A549 (cell line): Measurements from ENCODE around the gene CELF2. TPM values are rescaled to one million over a fixed set of nuclear protein-coding genes. Genes with fewer than 3 reads are reported as not detected.

Experiments
- ATAC-seq, 2 experiments: fragments of 200-7000 bp in 1 of 2; fragments of >200 bp in 1 of 2; cut with Nextera tagmentation in 1 of 2; cut with Tn5 transposase in 1 of 2; 3 replicates each; pipeline versions ENCODE4 v1.8.0 to v1.9.1; 2018 to 2020; ENCODE audit warnings: mild to moderate bottlenecking in 1 of 2, moderate library complexity in 1 of 2
- CTCF ChIA-PET: fragments of 300-600 bp; sonication (Branson Sonifier 250); formaldehyde crosslinking; extraction: SDS; loops from one replicate; lab custom pipeline; 2021; ENCODE audit warnings: antibody characterized with exemption, inconsistent platforms; lab: Yijun Ruan, JAX
- POLR2A ChIA-PET: fragments of 350-600 bp; formaldehyde crosslinking; extraction: SDS; loops from one replicate; lab custom pipeline; 2021; ENCODE audit warnings: antibody characterized with exemption, inconsistent platforms; lab: Yijun Ruan, JAX
- DNase-seq, 2 experiments: peaks; one replicate each; pipeline versions ENCODE4 v3.0.0 to v3.0.0-alpha.2; 2011 to 2016; ENCODE audit warnings: low read depth in 1 of 2, low spot score in 1 of 2
- FAIRE-seq: peaks from 2 replicates; lab custom pipeline; 2011; peaks lifted over from hg19 to GRCh38; lab: Jason Lieb, UNC
- H3K27ac ChIP-seq, 2 experiments: fragments of >200 bp; sonication (Bioruptor Twin); formaldehyde crosslinking; 3 replicates each; pipeline ENCODE4 v1.5.1; 2016 to 2017
- H3K4me1 ChIP-seq: fragments of >200 bp; sonication (Bioruptor Twin); formaldehyde crosslinking; 3 replicates; pipeline ENCODE4 v1.6.1; 2016
- H3K4me2 ChIP-seq: fragments of >200 bp; sonication (Bioruptor Twin); formaldehyde crosslinking; 3 replicates; pipeline ENCODE4 v1.6.1; 2016
- H3K4me3 ChIP-seq: fragments of >200 bp; sonication (Bioruptor Twin); formaldehyde crosslinking; 3 replicates; pipeline ENCODE4 v1.5.1; 2016
- H3K9me3 ChIP-seq: fragments of >200 bp; sonication (Bioruptor Twin); formaldehyde crosslinking; 3 replicates; pipeline ENCODE4 v1.6.1; 2016
- ATOH8 ChIP-seq: fragments of 250-450 bp; sonication (Bioruptor Pico); IDR thresholded peaks from 2 replicates; pipeline ENCODE4 v1.5.0; 2020; ENCODE audit warnings: low read depth, mild to moderate bottlenecking, moderate library complexity
- BCL3 ChIP-seq: fragments of >200 bp; sonication (Bioruptor Twin); formaldehyde crosslinking; IDR thresholded peaks from 3 replicates; pipeline ENCODE4 v1.6.1; 2016
- CBX8 ChIP-seq: fragments of 200-600 bp; sonication (generic); IDR thresholded peaks from 2 replicates; pipeline ENCODE4 v1.6.1; 2016
- CEBPB ChIP-seq, 2 experiments: fragments of >200 bp in 1 of 2; sonication (Bioruptor Twin) in 1 of 2; formaldehyde crosslinking in 1 of 2; IDR thresholded peaks; 2 replicates each; pipeline ENCODE4 v1.6.1; 2012 to 2016
- CHD4 ChIP-seq: fragments of 200-600 bp; sonication (generic); IDR thresholded peaks from 2 replicates; pipeline ENCODE4 v1.6.1; 2016; ENCODE audit warnings: antibody characterized with exemption, mild to moderate bottlenecking, borderline replicate concordance
- E2F6 ChIP-seq: IDR thresholded peaks from 2 replicates; pipeline ENCODE4 v1.6.1; 2012; ENCODE audit warnings: low read depth, borderline replicate concordance
- EP300 ChIP-seq, 2 experiments: fragments of >200 bp; sonication (Bioruptor Twin); formaldehyde crosslinking; IDR thresholded peaks; 2 replicates in 1 of 2; 3 replicates in 1 of 2; pipeline ENCODE4 v1.6.1; 2016 to 2017
- FOSL2 ChIP-seq, 2 experiments: fragments of 450-650 bp in 1 of 2; fragments of >200 bp in 1 of 2; sonication (Bioruptor Twin) in 1 of 2; formaldehyde crosslinking; IDR thresholded peaks; 2 replicates each; pipeline versions ENCODE4 v1.5.0 to v1.6.1; 2016 to 2020; ENCODE audit warnings: mild to moderate bottlenecking in 1 of 2, moderate library complexity in 1 of 2
- FOXS1 ChIP-seq: fragments of 250-450 bp; sonication (Bioruptor Pico); IDR thresholded peaks from 2 replicates; pipeline ENCODE4 v1.5.0; 2020; ENCODE audit warnings: mild to moderate bottlenecking, moderate library complexity
- HDAC2 ChIP-seq: fragments of 200-600 bp; sonication (generic); IDR thresholded peaks from 2 replicates; pipeline ENCODE4 v1.6.1; 2016
- HES2 ChIP-seq: fragments of >200 bp; sonication (Bioruptor Twin); formaldehyde crosslinking; IDR thresholded peaks from 2 replicates; pipeline ENCODE4 v1.6.1; 2016
- HEYL ChIP-seq: fragments of 250-450 bp; sonication (Bioruptor Pico); IDR thresholded peaks from 2 replicates; pipeline ENCODE4 v1.8.0; 2021; ENCODE audit warnings: mild to moderate bottlenecking, moderate library complexity
- RARB ChIP-seq: fragments of 250-450 bp; sonication (Bioruptor Pico); IDR thresholded peaks from 2 replicates; pipeline ENCODE4 v1.8.0; 2021; ENCODE audit warnings: mild to moderate bottlenecking, moderate library complexity
- RCOR1 ChIP-seq: fragments of 150-350 bp; IDR thresholded peaks from 2 replicates; pipeline ENCODE4 v1.6.1; 2014; ENCODE audit warnings: antibody characterized with exemption, low read length, low read depth
- RNF2 ChIP-seq: fragments of 200-600 bp; sonication (generic); IDR thresholded peaks from 2 replicates; pipeline ENCODE4 v1.6.1; 2016; ENCODE audit warnings: low read depth, mild to moderate bottlenecking, antibody characterized with exemption, moderate library complexity, borderline replicate concordance
- SREBF2 ChIP-seq: fragments of 450-650 bp; IDR thresholded peaks from 2 replicates; pipeline ENCODE4 v1.6.1; 2014; ENCODE audit warnings: mild to moderate bottlenecking, moderate library complexity
- TFCP2L1 ChIP-seq: fragments of 250-450 bp; sonication (Bioruptor Pico); IDR thresholded peaks from 2 replicates; pipeline ENCODE4 v1.5.0; 2021; ENCODE audit warnings: mild to moderate bottlenecking
- ZFP36 ChIP-seq: fragments of 450-650 bp; IDR thresholded peaks from 2 replicates; pipeline ENCODE4 v1.6.1; 2014; ENCODE audit warnings: borderline replicate concordance; ENCODE audit not compliant: partially characterized antibody
- WGBS: methylation state at CpG from one replicate; pipeline ENCODE4 v1.1.6; 2017; ENCODE audit errors: missing lambda C conversion rate; 5-methylcytosine and 5-hydroxymethylcytosine counted together
- polyA plus RNA-seq, 4 experiments: library from polyadenylated mRNA; depleted of rRNA in 3 of 4; stranded (reverse); fragments of >200 nt; fragmentation: RNase III in 1 of 4; extraction: RNeasy Plus Mini Kit Qiagen cat#74134 plus additional on column Dnase treatment in 1 of 4; gene quantifications; 2 replicates in 3 of 4; 3 replicates in 1 of 4; pipeline ENCODE4 v1.2.3, GENCODE V29; 2011 to 2017

Gene CELF2
- polyA plus RNA-seq, 2 of the 4 experiments (the other 2 are of a cell fraction), result 0.01 to 0.03 TPM

- Histone ChIP-seq H3K4me2 (no peak overlapping the region), H3K4me3 (no peak overlapping the region), H3K9me3 (no peaks in the 10 kb centered on the region), H3K27ac (no peak overlapping the region), H3K4me1 (no peaks in the 10 kb centered on the region)
- no peak for DNase-seq
- TF ChIP-seq HES2, result no peak
- no peak for TF ChIP-seq FOXS1 (CRISPR knock-in tag)
- TF ChIP-seq TFCP2L1, result no peak
- no peak for TF ChIP-seq SREBF2
- no peak for TF ChIP-seq RARB (CRISPR knock-in tag)
- no peak for TF ChIP-seq HDAC2
- TF ChIP-seq HEYL (CRISPR knock-in tag), result no peak
- ATAC-seq, result no peak
- ChIA-PET POLR2A (no interaction called here), CTCF (interaction anchor here (0.6 kb wide), 1 partner anchor 1621 kb away, joined by 3 read pairs; no protein-coding TSS in a partner anchor)
- no peak for FAIRE-seq
- 11% methylated on average over 5 of the region's 5 CpGs for WGBS
Measured at GRCh38 chr10:11250304-11250703, 232.6 kb downstream of the CELF2 start.

GRCh38 chr10:11252887-11253286, 235.2 kb downstream of the CELF2 start:
- Histone ChIP-seq H3K27ac (no peak overlapping the region), H3K9me3 (no peaks in the 10 kb centered on the region), H3K4me2 (no peak overlapping the region), H3K4me1 (no peaks in the 10 kb centered on the region), H3K4me3 (no peak overlapping the region)
- DNase-seq (no peak), ATAC-seq (no peak), FAIRE-seq (no peak)
- CTCF ChIA-PET, result interaction anchor here (1.4 kb wide), 2 partner anchors 10 to 18 kb away, joined by 5 to 6 read pairs; no protein-coding TSS in a partner anchor
- 24% methylated on average over 7 of the region's 7 CpGs for WGBS
- POLR2A ChIA-PET, result no interaction called here
- TF ChIP-seq ZFP36, result no peak
- TF ChIP-seq SREBF2, result no peak
- no peak for TF ChIP-seq RCOR1
- no peak for TF ChIP-seq RNF2
- no peak for TF ChIP-seq CBX8
- TF ChIP-seq EP300 (IDR thresholded peaks at IDR 0.05), result no peak

- Histone ChIP-seq H3K27ac (no peak overlapping the region), H3K9me3 (no peaks in the 10 kb centered on the region), H3K4me2 (no peak overlapping the region), H3K4me1 (no peaks in the 10 kb centered on the region), H3K4me3 (no peak overlapping the region)
- 52% methylated on average over 10 of the region's 10 CpGs for WGBS
- POLR2A ChIA-PET, result no interaction called here
- no peak for DNase-seq
- ATAC-seq, result no peak
- FAIRE-seq, result no peak
- CTCF ChIA-PET, result interaction anchor here (1.4 kb wide), 1 partner anchor 9 kb away, joined by 5 read pairs; no protein-coding TSS in a partner anchor
- TF ChIP-seq E2F6, result no peak
- TF ChIP-seq FOSL2 (IDR thresholded peaks at IDR 0.05), result no peak
- no peak for TF ChIP-seq FOSL2 (CRISPR knock-in tag; IDR thresholded peaks at IDR 0.05)
Measured at GRCh38 chr10:11253385-11254002, 235.8 kb downstream of the CELF2 start.

- no peak for TF ChIP-seq CHD4
- no peak for TF ChIP-seq CEBPB (IDR thresholded peaks at IDR 0.05)
- no peak for TF ChIP-seq HEYL (CRISPR knock-in tag)
- TF ChIP-seq BCL3, result no peak
- no peak for TF ChIP-seq ATOH8 (CRISPR knock-in tag)
- TF ChIP-seq, all 56 proteins: peak for 0
- no peak for DNase-seq
- no peaks in the 10 kb centered on the region for H3K4me1 ChIP-seq
- H3K9me3 ChIP-seq, result no peaks in the 10 kb centered on the region
- H3K27ac ChIP-seq, result no peak overlapping the region
- FAIRE-seq, result no peak
- POLR2A ChIA-PET, result no interaction called here
- no peak overlapping the region for H3K4me3 ChIP-seq
- WGBS, result 46% methylated on average over 12 of the region's 12 CpGs
- no peak overlapping the region for H3K4me2 ChIP-seq
- CTCF ChIA-PET, result interaction anchor here (2.9 kb wide), 1 partner anchor 16 kb away, joined by 6 read pairs; no protein-coding TSS in a partner anchor
- no peak for ATAC-seq
Measured at GRCh38 chr10:11255156-11255555, 237.5 kb downstream of the CELF2 start.
